Vagina (tissue), 2 donors: ENCODE results near the gene CDH4. TPM values are rescaled to one million over a fixed set of nuclear protein-coding genes. Genes with fewer than 3 reads are reported as not detected.

Experiments used
- DNase-seq, 2 donors: peaks; one replicate each; pipeline ENCODE4 v3.0.0-alpha.2; 2017; ENCODE audit errors: extremely low spot score in 2 of 2
- H3K27ac ChIP-seq: fragments of 200-600 bp; sonication (generic); one replicate; pipeline ENCODE4 v1.5.1; 2019
- H3K27me3 ChIP-seq: fragments of 200-600 bp; sonication (generic); one replicate; pipeline ENCODE4 v1.5.1; 2019
- H3K36me3 ChIP-seq, 2 donors: fragments of 200-600 bp; sonication (generic); one replicate each; pipeline ENCODE4 v1.5.1; 2017 to 2019
- H3K4me1 ChIP-seq: fragments of 200-600 bp; sonication (generic); one replicate; pipeline ENCODE4 v1.5.1; 2019
- H3K4me3 ChIP-seq, 2 donors: fragments of 200-600 bp; sonication (generic); 1 replicate in 1 of 2; 2 replicates in 1 of 2; pipeline ENCODE4 v1.5.1; 2016 to 2019
- H3K9me3 ChIP-seq: fragments of 200-600 bp; sonication (generic); one replicate; pipeline ENCODE4 v1.5.1; 2019
- POLR2A ChIP-seq, 2 donors: fragments of 450-650 bp; IDR thresholded peaks; one replicate each; pipeline ENCODE4 v1.6.1; 2017; ENCODE audit warnings: antibody characterized with exemption in 2 of 2, mild to moderate bottlenecking in 2 of 2, moderate library complexity in 2 of 2
- POLR2AphosphoS5 ChIP-seq, 2 donors: sonication (generic); formaldehyde crosslinking; IDR thresholded peaks; one replicate each; pipeline ENCODE4 v1.9.0; 2017; ENCODE audit warnings: antibody characterized with exemption in 2 of 2, mild to moderate bottlenecking in 2 of 2, low read depth in 1 of 2; ENCODE audit not compliant: insufficient read depth in 1 of 2
- intact Hi-C: fragments of 100-400 bp; cut with DNase I; formaldehyde crosslinking; loops from one replicate; pipeline ENCODE4 v1.15.1; 2023
- total RNA-seq: library from RNA; depleted of rRNA; stranded (reverse); fragments of >200 nt; gene quantifications from one replicate; pipeline ENCODE4 v1.2.3, GENCODE V29; 2016
- TF ChIP-seq, protein P1 (sequence below), 3 experiments: fragments of 450-650 bp in 2 of 3; fragments of 200-600 bp in 1 of 3; sonication (generic) in 1 of 3; IDR thresholded peaks; one replicate each; pipeline ENCODE4 v1.5.1; 2017 to 2019; ENCODE audit warnings: antibody characterized with exemption in 3 of 3, mild to moderate bottlenecking in 2 of 3, moderate library complexity in 2 of 3

Gene CDH4
- total RNA-seq, 1 donor from 2014 or later: 0.25 TPM

DNA sequence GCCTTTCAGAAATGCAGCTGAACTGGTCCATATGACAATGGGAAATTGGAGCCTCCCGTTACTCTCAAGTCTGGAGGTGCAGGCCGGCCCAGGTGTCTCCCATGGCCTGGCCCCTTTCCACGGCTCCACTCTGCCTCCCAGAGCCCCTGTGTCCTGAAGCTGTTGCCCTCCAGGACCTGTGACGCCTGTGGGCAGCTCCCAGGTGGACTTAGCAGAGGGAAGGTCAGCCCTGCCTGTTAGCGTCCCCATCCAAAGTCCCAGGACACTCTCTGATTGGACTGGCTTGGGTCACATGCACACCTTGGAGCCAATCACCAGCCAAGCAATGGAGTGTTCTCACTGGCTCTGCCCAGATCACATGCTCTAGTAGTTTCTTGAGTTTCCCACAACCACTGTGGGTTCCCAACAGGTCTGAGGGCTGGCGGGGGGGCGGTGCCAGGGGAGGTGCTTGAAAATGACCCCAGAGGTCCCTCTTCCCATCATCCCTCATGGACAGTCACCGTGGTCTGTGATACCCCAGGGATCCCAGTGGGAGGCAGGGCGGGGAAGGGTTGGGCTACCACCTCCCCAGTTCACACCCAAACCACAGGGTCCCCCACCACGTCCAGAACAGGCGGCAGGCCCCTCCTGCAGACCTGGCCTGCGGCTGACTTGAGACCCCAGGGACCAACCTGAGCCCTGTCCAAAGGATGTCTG lies 678.1 kb downstream of the CDH4 start:
- Histone ChIP-seq H3K4me3 (no peak overlapping the region), H3K36me3 (no peaks in the 10 kb centered on the region), H3K4me1 (no peaks in the 10 kb centered on the region), H3K27me3 (no peaks in the 10 kb centered on the region), H3K27ac (no peak overlapping the region), H3K9me3 (no peaks in the 10 kb centered on the region)
- intact Hi-C loops: no loop called here
- no peak for DNase-seq
- TF ChIP-seq, protein P1, sequence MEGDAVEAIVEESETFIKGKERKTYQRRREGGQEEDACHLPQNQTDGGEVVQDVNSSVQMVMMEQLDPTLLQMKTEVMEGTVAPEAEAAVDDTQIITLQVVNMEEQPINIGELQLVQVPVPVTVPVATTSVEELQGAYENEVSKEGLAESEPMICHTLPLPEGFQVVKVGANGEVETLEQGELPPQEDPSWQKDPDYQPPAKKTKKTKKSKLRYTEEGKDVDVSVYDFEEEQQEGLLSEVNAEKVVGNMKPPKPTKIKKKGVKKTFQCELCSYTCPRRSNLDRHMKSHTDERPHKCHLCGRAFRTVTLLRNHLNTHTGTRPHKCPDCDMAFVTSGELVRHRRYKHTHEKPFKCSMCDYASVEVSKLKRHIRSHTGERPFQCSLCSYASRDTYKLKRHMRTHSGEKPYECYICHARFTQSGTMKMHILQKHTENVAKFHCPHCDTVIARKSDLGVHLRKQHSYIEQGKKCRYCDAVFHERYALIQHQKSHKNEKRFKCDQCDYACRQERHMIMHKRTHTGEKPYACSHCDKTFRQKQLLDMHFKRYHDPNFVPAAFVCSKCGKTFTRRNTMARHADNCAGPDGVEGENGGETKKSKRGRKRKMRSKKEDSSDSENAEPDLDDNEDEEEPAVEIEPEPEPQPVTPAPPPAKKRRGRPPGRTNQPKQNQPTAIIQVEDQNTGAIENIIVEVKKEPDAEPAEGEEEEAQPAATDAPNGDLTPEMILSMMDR (IDR thresholded peaks at IDR 0.05): no peak
- no peak for TF ChIP-seq POLR2AphosphoS5 (IDR thresholded peaks at IDR 0.05; ENCODE audit: insufficient read depth in 1 of 2, low read depth in 1 of 2)
- TF ChIP-seq POLR2A (IDR thresholded peaks at IDR 0.05): no peak

DNA sequence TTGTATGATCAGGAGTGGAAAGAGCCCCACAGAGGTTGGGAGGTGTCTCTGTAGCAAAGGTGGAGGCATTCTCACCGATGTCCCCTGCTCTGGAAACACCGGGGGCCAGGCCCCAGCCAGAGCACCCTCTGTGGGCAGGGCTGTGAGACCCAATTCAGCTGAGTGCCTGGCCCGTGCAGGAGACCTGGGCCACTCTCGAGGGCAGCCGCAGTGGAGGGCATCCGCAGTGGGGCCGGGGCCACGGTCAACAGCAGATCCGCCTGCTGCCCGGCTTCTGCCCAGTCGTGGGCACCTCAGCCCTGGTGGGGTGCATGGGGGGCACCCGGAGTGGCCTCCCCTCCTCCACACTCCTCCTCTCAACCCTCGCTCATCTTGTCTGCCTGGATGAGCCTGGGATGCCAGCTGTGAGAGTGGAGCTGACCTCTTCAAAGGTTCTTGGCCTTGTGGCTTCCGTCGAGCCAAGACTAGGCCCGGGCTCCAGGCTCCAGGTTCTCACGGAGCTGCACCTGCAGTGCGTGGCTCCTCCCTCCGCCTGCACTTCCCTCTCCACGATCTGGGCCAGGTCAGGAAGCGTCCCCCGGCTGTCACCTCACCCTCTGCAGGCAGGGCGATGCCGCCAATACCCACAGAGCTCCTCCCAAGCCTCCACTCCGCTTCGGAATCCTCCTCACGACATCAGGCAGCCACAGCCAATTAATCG lies 678.9 kb downstream of the CDH4 start:
- Histone ChIP-seq H3K27me3 (no peaks in the 10 kb centered on the region), H3K27ac (no peak overlapping the region), H3K4me1 (no peaks in the 10 kb centered on the region), H3K9me3 (no peaks in the 10 kb centered on the region), H3K36me3 (no peaks in the 10 kb centered on the region), H3K4me3 (no peak overlapping the region)
- DNase-seq: no peak
- no peak for TF ChIP-seq POLR2AphosphoS5 (IDR thresholded peaks at IDR 0.05; ENCODE audit: insufficient read depth in 1 of 2, low read depth in 1 of 2)
- no peak for TF ChIP-seq POLR2A (IDR thresholded peaks at IDR 0.05)
- TF ChIP-seq, protein P1 (IDR thresholded peaks at IDR 0.05): no peak
- intact Hi-C loops: no loop called here

DNA sequence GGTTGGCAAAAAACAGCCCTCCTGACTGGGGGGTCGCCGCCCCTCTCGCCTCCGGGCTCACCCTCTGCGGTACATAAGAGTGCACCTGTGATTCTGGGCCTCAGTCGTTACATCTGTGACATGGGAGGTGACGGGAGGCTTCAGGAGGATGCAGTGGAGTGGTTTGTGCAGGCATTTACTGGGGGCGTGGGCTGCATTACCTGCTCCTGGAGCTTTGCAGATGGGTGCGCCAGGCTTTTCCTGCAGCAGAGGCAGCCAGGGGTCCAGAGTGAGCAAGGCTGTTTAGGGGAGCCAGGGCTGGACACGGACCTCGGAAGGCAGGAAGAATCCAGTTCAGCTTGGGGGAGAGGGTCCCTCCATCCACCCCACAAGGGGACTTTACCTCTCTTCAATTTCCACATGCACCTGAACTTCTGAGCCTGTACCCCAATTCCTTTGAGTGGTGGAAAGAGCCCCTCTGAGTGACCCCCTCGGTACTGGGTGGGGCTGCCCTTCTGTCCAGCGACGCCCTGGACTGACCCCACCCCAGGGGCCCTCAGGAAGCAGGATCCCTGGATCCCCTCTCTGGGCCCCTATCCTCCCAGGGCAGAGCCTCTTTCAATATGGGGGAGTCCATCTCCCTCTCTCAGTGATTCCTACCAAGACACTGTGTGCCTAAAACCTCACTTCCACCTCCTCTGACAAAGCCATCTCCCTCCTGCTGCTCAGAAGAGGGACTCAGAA lies 679.6 kb downstream of the CDH4 start:
- H3K4me1 ChIP-seq: no peaks in the 10 kb centered on the region
- no peak overlapping the region for H3K4me3 ChIP-seq
- H3K36me3 ChIP-seq: no peaks in the 10 kb centered on the region
- no peak for DNase-seq
- TF ChIP-seq POLR2AphosphoS5 (IDR thresholded peaks at IDR 0.05; ENCODE audit: insufficient read depth in 1 of 2, low read depth in 1 of 2) (no peak), POLR2A (IDR thresholded peaks at IDR 0.05) (no peak)
- TF ChIP-seq, protein P1 (IDR thresholded peaks at IDR 0.05): no peak
- H3K27me3 ChIP-seq: no peaks in the 10 kb centered on the region
- intact Hi-C loops: no loop called here
- no peaks in the 10 kb centered on the region for H3K9me3 ChIP-seq
- no peak overlapping the region for H3K27ac ChIP-seq

DNA sequence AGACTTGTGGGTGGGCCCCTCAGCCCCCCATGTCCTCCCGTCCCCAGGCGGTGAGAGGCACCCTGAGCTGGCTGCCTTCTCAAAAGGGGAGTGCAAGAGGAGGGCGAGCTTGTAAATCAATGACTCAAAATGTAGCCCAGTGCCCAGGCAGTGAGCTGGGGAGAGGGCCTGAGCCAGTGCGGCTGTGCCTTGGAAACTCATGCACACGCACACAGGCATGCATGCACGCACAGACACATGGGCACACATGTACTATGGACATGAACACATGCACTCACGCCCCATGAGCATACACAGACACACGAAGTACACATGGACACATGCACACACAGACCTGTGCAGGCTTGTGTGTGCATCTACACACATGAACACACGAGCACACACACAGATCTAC lies 680.1 kb downstream of the CDH4 start:
- H3K27me3 ChIP-seq: no peaks in the 10 kb centered on the region
- no peak overlapping the region for H3K4me3 ChIP-seq
- no peak overlapping the region for H3K27ac ChIP-seq
- TF ChIP-seq, protein P1 (IDR thresholded peaks at IDR 0.05): no peak
- TF ChIP-seq POLR2AphosphoS5 (IDR thresholded peaks at IDR 0.05; ENCODE audit: insufficient read depth in 1 of 2, low read depth in 1 of 2) (no peak), POLR2A (IDR thresholded peaks at IDR 0.05) (no peak)
- no peaks in the 10 kb centered on the region for H3K9me3 ChIP-seq
- intact Hi-C loops: no loop called here
- H3K36me3 ChIP-seq: no peaks in the 10 kb centered on the region
- DNase-seq: no peak
- no peaks in the 10 kb centered on the region for H3K4me1 ChIP-seq
